PFSK-1 (cell line): ENCODE data around the gene RNF212B.

Experiments used
- FOXP2 ChIP-seq: optimal IDR thresholded peaks from 2 replicates; pipeline ENCODE3; 2011; ENCODE audit warnings: borderline replicate concordance, control low read depth, inconsistent platforms; ENCODE audit not compliant: insufficient read depth; ENCODE audit errors: extremely low read length, extremely low read depth
- POLR2AphosphoS5 ChIP-seq: IDR thresholded peaks from 2 replicates; pipeline ENCODE4 v1.6.1; 2012; ENCODE audit warnings: low read depth, mild to moderate bottlenecking, control low read depth, low read length, moderate library complexity
- REST ChIP-seq, 2 experiments: IDR thresholded peaks; 2 replicates each; pipeline versions ENCODE4 v1.6.1 to v1.8.0; 2011 to 2012; ENCODE audit warnings: low read depth in 2 of 2, low read length in 2 of 2, control low read depth in 1 of 2, inconsistent platforms in 1 of 2, mild to moderate bottlenecking in 1 of 2, moderate library complexity in 1 of 2; ENCODE audit not compliant: insufficient read depth in 1 of 2
- SIN3A ChIP-seq: IDR thresholded peaks from 2 replicates; pipeline ENCODE4 v1.6.1; 2012; ENCODE audit warnings: mild to moderate bottlenecking, low read length, moderate library complexity, borderline replicate concordance; ENCODE audit not compliant: insufficient read depth
- TAF1 ChIP-seq: IDR thresholded peaks from 2 replicates; pipeline ENCODE4 v1.6.1; 2012; ENCODE audit warnings: low read length, control low read depth, borderline replicate concordance; ENCODE audit not compliant: insufficient read depth

The RNF212B gene

GRCh38 chr14:23217032-23218020 is 20.4 kb upstream of the RNF212B start:
- no peak for TF ChIP-seq TAF1
- no peak for TF ChIP-seq FOXP2
- no peak for TF ChIP-seq POLR2AphosphoS5
- no peak for TF ChIP-seq REST (IDR thresholded peaks at IDR 0.05; ENCODE audit: insufficient read depth in 1 of 2, low read depth in 2 of 2, low read length in 2 of 2)
- no peak for TF ChIP-seq SIN3A

- TF ChIP-seq FOXP2 = no peak
- TF ChIP-seq POLR2AphosphoS5 = no peak
- TF ChIP-seq SIN3A = no peak
- TF ChIP-seq TAF1 = no peak
- TF ChIP-seq REST (IDR thresholded peaks at IDR 0.05; ENCODE audit: insufficient read depth in 1 of 2, low read depth in 2 of 2, low read length in 2 of 2) = no peak
These were observed 18.7 kb upstream of the RNF212B start for GRCh38 chr14:23219075-23219474.

GRCh38 chr14:23227566-23227965 is 10.2 kb upstream of the RNF212B start:
- TF ChIP-seq FOXP2 (no peak), SIN3A (no peak), REST (IDR thresholded peaks at IDR 0.05; ENCODE audit: insufficient read depth in 1 of 2, low read depth in 2 of 2, low read length in 2 of 2) (no peak), TAF1 (no peak), POLR2AphosphoS5 (no peak)

- TF ChIP-seq FOXP2 = no peak
- TF ChIP-seq SIN3A = no peak
- no peak for TF ChIP-seq POLR2AphosphoS5
- no peak for TF ChIP-seq REST (IDR thresholded peaks at IDR 0.05; ENCODE audit: insufficient read depth in 1 of 2, low read depth in 2 of 2, low read length in 2 of 2)
- no peak for TF ChIP-seq TAF1
These were observed 8.9 kb upstream of the RNF212B start for GRCh38 chr14:23228812-23229211.

- no peak for TF ChIP-seq REST (IDR thresholded peaks at IDR 0.05; ENCODE audit: insufficient read depth in 1 of 2, low read depth in 2 of 2, low read length in 2 of 2)
These were observed 2.9 kb downstream of the RNF212B start for GRCh38 chr14:23240661-23241060.
